ENCODE measurements around the gene UQCC2.

DNA sequence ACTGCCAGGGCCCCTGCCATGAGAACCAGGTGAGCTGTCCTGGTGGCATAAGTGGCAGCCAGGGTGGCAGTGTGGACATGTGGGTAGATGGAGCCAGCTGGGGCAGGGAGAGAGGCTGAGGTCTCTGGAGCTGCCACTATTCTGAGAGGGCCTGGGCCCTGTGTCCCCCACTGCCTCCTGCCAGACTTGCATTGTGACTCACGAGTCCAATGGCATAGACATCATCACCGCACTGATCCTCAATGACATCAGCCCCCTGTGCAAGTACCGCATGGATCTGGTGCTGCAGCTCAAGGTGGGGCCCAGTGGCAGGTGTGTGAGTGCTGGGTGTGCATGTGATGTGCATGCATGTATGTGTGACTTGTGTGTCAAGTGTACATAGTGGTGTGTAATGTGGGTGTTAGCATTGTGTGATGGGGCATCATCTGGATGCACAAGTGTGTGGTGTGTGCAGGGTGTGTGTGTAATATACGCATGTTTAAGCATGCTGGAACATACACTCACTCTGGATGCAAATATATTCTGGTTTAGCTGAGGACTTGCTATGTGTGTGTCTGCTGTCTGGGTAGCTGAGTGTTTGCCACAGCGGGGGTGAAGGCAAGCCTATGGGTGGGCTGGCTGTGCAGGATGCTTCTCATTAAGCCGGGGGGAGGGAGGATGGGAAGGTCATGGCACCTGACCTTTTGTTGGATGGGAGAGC lies 25.1 kb downstream of the UQCC2 start:
- TF ChIP-seq TAF1 (IDR thresholded peaks at IDR 0.05; ENCODE audit: low read depth, low read length), result no peak
- TF ChIP-seq, protein P1, sequence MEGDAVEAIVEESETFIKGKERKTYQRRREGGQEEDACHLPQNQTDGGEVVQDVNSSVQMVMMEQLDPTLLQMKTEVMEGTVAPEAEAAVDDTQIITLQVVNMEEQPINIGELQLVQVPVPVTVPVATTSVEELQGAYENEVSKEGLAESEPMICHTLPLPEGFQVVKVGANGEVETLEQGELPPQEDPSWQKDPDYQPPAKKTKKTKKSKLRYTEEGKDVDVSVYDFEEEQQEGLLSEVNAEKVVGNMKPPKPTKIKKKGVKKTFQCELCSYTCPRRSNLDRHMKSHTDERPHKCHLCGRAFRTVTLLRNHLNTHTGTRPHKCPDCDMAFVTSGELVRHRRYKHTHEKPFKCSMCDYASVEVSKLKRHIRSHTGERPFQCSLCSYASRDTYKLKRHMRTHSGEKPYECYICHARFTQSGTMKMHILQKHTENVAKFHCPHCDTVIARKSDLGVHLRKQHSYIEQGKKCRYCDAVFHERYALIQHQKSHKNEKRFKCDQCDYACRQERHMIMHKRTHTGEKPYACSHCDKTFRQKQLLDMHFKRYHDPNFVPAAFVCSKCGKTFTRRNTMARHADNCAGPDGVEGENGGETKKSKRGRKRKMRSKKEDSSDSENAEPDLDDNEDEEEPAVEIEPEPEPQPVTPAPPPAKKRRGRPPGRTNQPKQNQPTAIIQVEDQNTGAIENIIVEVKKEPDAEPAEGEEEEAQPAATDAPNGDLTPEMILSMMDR (IDR thresholded peaks at IDR 0.05; ENCODE audit: control extremely low read depth in 1 of 3, insufficient read depth in 1 of 3, low read depth in 1 of 3, low read length in 3 of 3), result no peak
- no peak for TF ChIP-seq GABPA (IDR thresholded peaks at IDR 0.05; ENCODE audit: borderline replicate concordance, insufficient read depth, low read length)
- TF ChIP-seq TBP (IDR thresholded peaks at IDR 0.05; ENCODE audit: low read depth, low read length), result no peak
- no peak for TF ChIP-seq MAFK (IDR thresholded peaks at IDR 0.05; ENCODE audit: low read depth, low read length)
- TF ChIP-seq, protein P2, sequence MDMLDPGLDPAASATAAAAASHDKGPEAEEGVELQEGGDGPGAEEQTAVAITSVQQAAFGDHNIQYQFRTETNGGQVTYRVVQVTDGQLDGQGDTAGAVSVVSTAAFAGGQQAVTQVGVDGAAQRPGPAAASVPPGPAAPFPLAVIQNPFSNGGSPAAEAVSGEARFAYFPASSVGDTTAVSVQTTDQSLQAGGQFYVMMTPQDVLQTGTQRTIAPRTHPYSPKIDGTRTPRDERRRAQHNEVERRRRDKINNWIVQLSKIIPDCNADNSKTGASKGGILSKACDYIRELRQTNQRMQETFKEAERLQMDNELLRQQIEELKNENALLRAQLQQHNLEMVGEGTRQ (IDR thresholded peaks at IDR 0.05; ENCODE audit: low read length), result no peak
- no peak for TF ChIP-seq EZH2 (IDR thresholded peaks at IDR 0.05; ENCODE audit: low read depth, low read length, severe bottlenecking)
